G401 (cell line): ENCODE data around the gene LCN1. TPM values are rescaled to one million over a fixed set of nuclear protein-coding genes. Genes with fewer than 3 reads are reported as not detected.

Experiments
- DNase-seq: peaks from one replicate; pipeline ENCODE4 v3.0.0-alpha.2; 2015; ENCODE audit warnings: low spot score
- in situ Hi-C: cut with HindIII; loops from 2 replicates; pipeline ENCODE4 v1.10.0; 2016; ENCODE audit warnings: low sequenced_read_pairs, mixed read lengths
- total RNA-seq: library from RNA; depleted of rRNA; stranded (reverse); fragments of >200 nt; shearing (Covaris generic); gene quantifications from 2 replicates; pipeline ENCODE4 v1.2.3, GENCODE V29; 2014

LCN1 gene
- total RNA-seq, 1 experiment from 2014 or later, result not detected

- DNase-seq, result no peak
- in situ Hi-C loops, result no loop called here
These were observed 33.8 kb upstream of the LCN1 start for GRCh38 chr9:135487281-135488012.

DNA sequence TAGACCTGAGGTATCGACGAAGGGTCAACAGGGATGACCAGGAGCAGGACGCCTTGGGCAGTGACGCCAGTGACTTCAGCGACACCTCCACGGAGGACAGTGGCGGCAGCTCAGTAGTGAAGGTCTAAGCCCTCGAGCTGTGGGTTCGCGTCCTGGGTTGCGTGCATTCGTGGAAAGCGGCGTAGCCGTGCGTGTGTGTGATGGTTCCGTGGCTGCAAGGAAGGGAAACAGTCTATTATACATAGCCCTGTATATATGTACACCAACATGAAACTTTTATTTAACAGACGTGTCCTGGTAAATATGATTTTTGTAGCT, 33.3 kb upstream of the LCN1 start:
- in situ Hi-C loops, result no loop called here
- DNase-seq, result no peak

GRCh38 chr9:135488527-135488926, 32.7 kb upstream of the LCN1 start:
- no peak for DNase-seq
- in situ Hi-C loops, result no loop called here

GRCh38 chr9:135489188-135489906, 31.9 kb upstream of the LCN1 start:
- in situ Hi-C loops, result no loop called here
- DNase-seq, result no peak

GRCh38 chr9:135490166-135490870, 30.9 kb upstream of the LCN1 start:
- no peak for DNase-seq
- in situ Hi-C loops, result no loop called here

DNA sequence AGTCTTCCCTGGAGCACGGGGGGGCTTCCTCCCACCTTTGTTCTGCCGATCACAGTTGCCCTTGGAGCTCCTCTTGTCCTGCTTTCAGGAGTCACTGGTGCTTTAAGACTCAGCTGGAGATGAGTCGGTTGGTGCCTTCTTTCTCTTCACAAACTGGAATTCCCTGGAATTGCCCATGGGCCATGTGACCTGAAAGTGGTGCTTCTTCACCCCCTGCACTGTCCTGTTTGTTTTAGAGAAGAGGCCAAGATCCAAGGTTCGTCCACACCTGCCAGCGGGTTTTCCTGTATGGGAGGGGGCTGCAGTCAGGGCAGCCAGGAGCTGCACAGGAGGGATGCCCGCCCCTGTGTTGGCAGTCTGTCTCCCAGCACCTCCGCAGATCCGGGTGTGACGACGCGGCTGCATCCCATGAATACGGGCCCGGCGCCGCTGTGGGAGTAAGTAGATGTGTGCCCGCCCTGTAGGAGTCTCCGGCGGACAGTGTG, 30.2 kb upstream of the LCN1 start:
- DNase-seq, result no peak
- in situ Hi-C loops, result no loop called here

DNA sequence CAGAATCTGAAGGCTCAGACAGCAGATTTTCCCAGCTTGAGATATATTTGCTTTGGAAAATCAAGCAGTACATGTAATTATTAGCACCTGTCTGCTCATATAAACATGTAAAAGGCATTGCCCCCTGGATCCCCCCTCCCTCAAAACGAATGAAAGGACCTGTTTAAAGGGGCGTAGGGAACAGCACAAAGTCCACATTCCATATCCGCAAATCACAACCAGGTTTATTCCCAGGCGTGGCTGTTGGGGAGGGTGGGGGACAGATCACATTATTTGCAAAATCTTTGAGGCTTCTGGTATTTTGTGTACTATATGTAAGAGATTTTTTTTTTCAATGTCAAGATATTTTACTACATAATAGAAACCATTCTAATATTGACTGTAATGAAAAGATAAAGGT, 29.5 kb upstream of the LCN1 start:
- DNase-seq, result no peak
- in situ Hi-C loops, result no loop called here

GRCh38 chr9:135492886-135493669, 28.2 kb upstream of the LCN1 start:
- in situ Hi-C loops, result no loop called here
- no peak for DNase-seq

- in situ Hi-C loops, result no loop called here
- DNase-seq, result no peak
These were observed 26.3 kb upstream of the LCN1 start for GRCh38 chr9:135494791-135495559.

DNA sequence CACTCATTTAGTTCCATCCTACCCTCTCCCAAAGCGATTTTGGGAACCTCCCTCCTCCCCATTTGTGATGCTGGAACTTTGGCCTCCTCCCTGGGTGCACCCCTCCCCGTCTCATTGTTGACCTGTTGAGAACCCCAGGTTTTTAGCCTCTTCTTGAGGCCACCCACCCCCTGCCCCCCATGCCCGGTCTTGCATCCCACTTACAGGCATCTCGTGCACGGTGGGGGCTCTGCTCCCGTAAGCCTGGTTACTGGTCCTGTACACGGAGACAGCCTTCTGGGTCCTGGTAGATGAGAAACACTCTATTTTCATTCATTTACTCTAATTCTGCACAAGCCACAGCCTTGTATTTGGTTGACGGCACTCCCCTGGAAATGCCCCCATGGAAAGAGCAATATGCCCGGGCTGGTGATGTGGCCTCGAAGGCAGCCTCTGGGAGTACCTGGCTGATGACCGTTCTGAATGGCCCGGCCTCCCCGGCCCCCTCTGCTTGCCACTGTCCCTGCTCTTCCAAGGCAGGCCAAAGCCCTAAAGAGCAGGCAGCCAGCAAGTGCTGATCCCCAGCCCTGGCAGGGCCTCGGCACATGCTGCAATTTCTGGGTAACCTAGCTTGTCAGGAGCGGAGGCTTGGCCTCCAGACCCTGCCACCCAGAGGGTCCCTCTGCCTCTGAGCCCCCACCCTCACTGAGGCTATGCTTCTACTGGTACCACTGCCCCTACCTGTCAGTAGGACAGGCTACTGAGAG, 22.7 kb upstream of the LCN1 start:
- in situ Hi-C loops, result no loop called here
- no peak for DNase-seq

DNA sequence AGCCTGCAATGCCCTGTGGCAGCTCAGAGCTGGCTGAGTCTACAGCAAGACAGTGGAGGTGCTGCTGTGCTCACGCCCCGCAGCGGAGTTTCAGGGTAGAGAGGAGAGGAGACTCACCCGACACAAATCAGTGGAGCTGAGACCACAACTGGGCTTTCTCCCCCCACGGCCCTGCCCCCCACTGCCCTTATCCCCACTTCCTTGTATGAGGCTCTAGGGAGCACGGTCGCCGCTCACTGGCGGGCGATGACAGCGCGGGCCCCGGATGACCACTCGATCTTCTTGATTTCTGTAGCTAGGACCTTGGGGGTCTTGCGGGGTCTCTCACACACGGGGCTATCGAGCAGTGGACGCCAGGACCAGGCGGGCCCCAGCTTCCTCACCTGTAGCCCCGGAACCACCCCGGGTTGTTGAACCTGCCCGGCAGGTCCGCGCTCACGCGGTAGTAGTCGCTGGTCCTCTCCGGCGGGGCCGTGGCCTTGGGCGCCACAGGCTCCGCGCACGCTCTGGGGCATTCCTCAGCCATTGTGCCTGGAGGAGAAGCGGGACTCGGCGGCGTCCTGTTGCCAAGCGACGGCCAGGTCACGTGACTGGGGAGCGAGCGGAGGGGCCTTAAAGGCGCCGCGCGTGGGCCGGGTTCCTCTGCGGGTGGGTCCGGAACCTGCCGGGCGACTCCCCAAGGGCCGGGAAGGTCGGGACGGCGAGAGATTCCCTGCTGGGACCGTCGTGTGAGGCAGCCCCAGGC, 21.7 kb upstream of the LCN1 start:
- DNase-seq, result peak; percentile 93
- in situ Hi-C loops, result no loop called here

- DNase-seq, result no peak
- in situ Hi-C loops, result no loop called here
These were observed 21.1 kb upstream of the LCN1 start for GRCh38 chr9:135500071-135500524.

DNA sequence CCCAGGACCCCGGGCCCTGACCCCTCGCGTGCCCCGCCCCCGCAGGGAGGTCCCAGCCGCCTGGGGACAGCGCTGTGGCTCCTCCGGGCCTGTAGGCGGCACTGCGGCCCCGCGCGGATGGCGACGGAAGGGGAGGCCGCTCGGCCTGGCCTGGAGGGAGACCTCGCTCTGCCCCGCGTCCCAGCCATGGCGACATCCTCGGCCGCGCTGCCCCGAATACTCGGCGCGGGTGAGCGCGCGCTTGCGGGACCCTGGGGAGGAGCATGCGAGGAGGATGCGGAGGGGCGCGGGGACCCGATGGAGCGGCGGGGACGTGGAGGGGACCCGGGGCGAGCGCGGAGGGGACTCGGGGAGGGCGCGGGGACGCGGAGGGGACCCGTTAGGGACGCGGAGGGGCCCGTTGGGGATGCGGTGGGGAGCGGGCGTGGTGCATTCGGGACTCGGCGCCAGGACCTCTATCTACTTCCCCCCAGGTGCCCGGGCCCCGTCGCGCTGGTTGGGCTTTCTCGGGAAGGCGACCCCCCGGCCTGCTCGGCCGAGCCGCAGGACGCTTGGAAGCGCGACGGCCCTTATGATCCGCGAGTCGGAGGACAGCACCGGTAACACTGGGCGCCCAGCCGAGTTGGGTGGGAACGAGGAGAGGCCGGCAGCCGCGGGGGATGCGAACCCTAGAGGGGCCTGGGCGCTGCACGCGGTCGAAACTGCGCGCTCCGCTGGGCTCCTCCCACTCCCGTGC, 20.5 kb upstream of the LCN1 start, which contains the start of gene MRPS2:
MRPS2 (plus strand) TSS at position 158 of the 736 bp plus-strand sequence; CDS start at position 187, 29 bp downstream.
- DNase-seq, result peak; percentile 83
- in situ Hi-C loops, result no loop called here

- in situ Hi-C loops, result no loop called here
- no peak for DNase-seq
These were observed 19.7 kb upstream of the LCN1 start for GRCh38 chr9:135501261-135502167.

DNA sequence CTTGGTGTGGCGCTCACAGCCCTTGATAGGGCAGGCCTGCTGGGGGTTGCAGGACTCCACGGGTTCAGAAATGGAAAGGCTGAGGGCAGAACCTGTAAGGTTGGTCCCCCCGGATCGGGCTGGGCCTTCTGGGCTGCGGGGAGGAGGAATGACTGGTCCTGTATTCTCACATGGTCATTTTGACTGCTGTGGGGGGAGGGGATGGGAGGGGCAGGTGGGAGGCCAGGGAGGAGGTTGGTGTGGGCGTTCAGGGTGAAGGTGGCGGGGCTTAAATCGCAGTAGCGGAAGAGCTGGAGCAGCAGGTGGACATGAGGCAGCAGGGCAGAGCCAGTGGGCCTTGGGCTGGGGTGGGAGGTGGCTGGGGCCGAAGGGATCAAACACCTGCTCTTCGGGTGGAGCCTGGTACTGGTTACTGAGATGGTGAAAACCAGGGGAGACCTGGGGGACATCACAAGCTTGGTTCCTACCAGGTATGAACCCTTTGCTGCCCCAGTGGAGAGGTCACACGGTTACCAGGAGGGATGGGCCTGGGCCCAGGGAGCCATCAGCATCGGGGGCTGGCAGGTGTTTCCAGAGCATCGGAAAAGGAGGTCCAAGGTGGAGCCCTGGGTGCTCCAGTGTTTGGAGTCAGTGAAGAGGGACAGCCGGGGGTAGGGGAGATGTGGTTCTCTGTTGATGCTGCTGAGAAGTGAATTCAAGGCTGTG, 18.9 kb upstream of the LCN1 start:
- no peak for DNase-seq
- in situ Hi-C loops, result no loop called here
